ENCODE data around the gene G3BP1.

- no peak for TF ChIP-seq ATF2 (CRISPR knock-in tag; IDR thresholded peaks at IDR 0.05)
- TF ChIP-seq REPIN1 (CRISPR knock-in tag; IDR thresholded peaks at IDR 0.05; ENCODE audit: borderline replicate concordance, low read depth), result peak; percentile 63
- TF ChIP-seq POLR2AphosphoS5 (IDR thresholded peaks at IDR 0.05; ENCODE audit: low read depth, low read length), result peak; percentile 84
Measured at GRCh38 chr5:151758430-151759241, 13.1 kb upstream of the G3BP1 start, which contains the start of gene ATOX1.

Data from HepG2 (cell line).